RWPE1 (cell line): Measurements from ENCODE around the gene DLGAP1.

Source experiments
- CTCF ChIA-PET: fragments of 350-600 bp; sonication (Branson Sonifier 250); formaldehyde crosslinking; extraction: SDS; loops from one replicate; lab custom pipeline; 2021; lab: Yijun Ruan, JAX
- POLR2A ChIA-PET: fragments of 400-600 bp; formaldehyde crosslinking; extraction: SDS; loops from one replicate; lab custom pipeline; 2020; ENCODE audit warnings: antibody characterized with exemption; ENCODE audit not compliant: low non-redundant PET; lab: Yijun Ruan, JAX
- DNase-seq: peaks from one replicate; pipeline ENCODE4 v3.0.0; 2012; ENCODE audit warnings: low spot score
- H3K27ac ChIP-seq: fragments of 450-650 bp; 2 replicates; pipeline ENCODE4 v1.5.1; 2017
- TF ChIP-seq, protein P1 (sequence below): fragments of 450-650 bp; conservative IDR thresholded peaks from 2 replicates; pipeline ENCODE4 v1.5.1; 2017; ENCODE audit warnings: low read depth, mild to moderate bottlenecking

The DLGAP1 gene

DNA sequence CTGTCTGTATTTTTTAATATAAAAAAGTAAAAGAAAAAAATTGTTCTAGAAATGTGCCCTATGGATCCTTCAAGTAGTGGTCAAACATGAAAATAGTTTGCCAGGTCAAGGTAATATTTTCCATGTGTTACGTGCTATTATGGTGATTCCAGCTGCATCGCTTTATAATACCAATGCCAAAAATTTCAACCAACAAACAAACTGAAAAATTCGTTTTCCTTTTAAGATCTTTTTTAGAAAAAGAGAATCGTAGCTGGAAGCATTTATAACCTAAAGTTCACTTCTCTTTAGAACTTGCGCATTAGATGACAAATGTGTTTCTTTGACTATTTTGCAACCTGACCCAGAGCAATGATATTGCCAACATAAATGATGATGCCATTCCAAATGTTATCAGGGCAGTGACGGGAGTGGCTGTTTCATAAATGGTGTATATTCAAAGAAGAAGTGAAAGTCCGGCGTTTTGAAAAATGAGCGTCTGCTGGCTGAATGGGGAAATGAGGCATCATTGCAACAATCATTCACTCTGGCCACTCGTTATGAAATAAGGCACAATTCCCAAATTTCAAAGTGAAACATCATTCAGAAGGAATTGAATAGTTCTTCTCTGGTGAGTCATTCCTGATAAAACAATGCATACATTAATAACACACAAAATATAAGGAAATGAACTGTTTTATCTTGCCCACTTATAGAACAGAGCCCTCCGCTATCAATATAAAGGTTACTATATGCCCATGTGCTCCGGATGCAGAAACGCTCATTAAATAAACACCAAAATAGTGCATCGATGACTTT lies 707.7 kb downstream of the DLGAP1 start:
- no peak overlapping the region for H3K27ac ChIP-seq
- TF ChIP-seq, protein P1, sequence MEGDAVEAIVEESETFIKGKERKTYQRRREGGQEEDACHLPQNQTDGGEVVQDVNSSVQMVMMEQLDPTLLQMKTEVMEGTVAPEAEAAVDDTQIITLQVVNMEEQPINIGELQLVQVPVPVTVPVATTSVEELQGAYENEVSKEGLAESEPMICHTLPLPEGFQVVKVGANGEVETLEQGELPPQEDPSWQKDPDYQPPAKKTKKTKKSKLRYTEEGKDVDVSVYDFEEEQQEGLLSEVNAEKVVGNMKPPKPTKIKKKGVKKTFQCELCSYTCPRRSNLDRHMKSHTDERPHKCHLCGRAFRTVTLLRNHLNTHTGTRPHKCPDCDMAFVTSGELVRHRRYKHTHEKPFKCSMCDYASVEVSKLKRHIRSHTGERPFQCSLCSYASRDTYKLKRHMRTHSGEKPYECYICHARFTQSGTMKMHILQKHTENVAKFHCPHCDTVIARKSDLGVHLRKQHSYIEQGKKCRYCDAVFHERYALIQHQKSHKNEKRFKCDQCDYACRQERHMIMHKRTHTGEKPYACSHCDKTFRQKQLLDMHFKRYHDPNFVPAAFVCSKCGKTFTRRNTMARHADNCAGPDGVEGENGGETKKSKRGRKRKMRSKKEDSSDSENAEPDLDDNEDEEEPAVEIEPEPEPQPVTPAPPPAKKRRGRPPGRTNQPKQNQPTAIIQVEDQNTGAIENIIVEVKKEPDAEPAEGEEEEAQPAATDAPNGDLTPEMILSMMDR = no peak
- peak; percentile 34 for DNase-seq
- POLR2A ChIA-PET = no interaction called here
- CTCF ChIA-PET = no interaction called here

DNA sequence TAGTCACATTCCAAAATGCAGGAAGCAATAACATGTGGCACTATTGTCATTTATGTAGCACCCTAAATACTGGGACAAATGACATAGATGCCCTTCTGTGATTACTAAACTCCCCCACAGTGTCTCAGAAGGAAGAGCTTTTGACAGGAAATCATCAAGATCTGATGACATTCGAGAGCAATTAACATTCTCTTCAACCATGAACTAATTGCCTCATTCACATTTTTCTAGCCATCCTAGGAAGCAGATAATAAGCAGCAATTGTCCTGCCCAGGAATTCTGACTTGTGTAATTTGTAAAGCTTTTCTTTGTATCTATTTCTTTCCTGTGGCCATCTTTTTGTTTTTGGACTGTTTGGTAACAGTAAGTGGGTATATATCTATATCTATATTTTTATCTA lies 712.6 kb downstream of the DLGAP1 start:
- DNase-seq = no peak
- no peak overlapping the region for H3K27ac ChIP-seq
- TF ChIP-seq, protein P1 = no peak
- CTCF ChIA-PET = interaction anchor here (0.6 kb wide), 1 partner anchor 906 kb away, joined by 3 read pairs; no protein-coding TSS in a partner anchor
- POLR2A ChIA-PET = no interaction called here

DNA sequence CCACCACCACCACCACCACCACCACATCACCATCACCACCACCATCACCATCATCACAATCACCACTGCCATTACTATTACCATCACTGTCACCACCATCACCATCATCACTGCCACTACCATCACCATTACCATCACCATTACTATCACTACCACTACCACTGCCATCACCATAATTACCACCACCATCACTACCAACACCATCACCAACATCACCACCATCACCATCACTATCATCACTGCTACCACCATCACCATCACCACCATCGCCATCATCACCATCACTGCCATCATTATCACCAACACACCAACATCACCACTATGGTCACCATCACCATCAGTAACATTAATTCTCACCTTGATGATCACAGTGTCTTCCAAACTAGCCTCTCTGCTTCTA lies 713.8 kb downstream of the DLGAP1 start:
- TF ChIP-seq, protein P1 = no peak
- ChIA-PET CTCF (no interaction called here), POLR2A (no interaction called here)
- DNase-seq = no peak
- no peak overlapping the region for H3K27ac ChIP-seq

DNA sequence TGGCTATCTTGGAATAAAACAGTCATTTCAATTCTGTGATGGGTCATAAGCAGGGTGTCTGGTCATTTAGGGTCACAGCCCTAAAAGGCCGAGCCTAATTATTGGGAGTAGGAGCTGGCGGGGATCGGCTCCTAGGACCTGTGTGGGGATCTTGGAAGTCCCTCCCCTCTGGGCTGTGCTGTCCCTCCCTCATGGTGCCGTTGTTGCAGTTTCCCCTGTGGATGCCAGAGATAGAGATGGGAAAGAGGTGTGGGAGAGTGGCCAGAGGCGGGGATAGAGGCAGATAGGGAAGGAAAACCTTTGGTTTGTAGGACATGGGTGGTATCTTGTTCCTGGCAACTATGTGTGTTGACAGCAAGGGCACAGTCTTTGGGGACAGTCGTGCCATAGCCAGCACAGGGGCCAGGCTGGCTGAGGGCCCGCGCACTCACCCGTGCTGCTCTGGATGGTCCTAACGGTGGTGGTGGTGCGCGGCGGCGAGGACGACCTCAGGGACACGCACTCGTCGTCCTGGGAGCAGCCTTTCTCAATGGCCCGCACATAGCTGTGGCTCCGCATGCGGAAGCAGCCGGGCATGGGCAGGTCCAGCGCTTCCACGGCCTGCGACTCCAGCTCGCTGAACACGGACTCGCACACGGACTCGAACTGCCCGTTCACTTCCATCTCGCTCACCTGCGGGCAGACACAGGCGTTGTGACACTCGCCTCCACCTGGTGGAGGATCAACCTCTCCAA lies 726.2 kb downstream of the DLGAP1 start:
- no peak for DNase-seq
- H3K27ac ChIP-seq = no peak overlapping the region
- CTCF ChIA-PET = no interaction called here
- TF ChIP-seq, protein P1 = no peak
- POLR2A ChIA-PET = no interaction called here

DNA sequence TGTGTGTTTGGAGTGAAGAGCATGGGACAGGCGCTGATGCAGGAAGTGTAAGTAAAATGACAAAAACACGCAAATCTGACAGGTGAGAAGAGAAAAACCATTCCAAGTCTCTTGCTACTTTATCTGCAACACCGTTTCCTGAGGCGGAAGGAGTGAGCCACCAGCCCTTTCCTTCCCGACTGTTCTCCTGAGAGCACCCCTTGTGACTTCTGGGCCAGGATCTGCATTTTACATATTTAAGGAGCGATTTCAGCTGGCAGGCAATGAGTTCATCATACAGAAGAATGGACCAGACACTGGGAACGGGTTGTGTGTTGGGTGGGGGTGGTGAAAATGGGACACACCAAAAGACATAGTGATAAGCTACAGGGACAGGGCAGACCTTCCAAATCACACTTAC lies 727.8 kb downstream of the DLGAP1 start:
- POLR2A ChIA-PET = no interaction called here

DNA sequence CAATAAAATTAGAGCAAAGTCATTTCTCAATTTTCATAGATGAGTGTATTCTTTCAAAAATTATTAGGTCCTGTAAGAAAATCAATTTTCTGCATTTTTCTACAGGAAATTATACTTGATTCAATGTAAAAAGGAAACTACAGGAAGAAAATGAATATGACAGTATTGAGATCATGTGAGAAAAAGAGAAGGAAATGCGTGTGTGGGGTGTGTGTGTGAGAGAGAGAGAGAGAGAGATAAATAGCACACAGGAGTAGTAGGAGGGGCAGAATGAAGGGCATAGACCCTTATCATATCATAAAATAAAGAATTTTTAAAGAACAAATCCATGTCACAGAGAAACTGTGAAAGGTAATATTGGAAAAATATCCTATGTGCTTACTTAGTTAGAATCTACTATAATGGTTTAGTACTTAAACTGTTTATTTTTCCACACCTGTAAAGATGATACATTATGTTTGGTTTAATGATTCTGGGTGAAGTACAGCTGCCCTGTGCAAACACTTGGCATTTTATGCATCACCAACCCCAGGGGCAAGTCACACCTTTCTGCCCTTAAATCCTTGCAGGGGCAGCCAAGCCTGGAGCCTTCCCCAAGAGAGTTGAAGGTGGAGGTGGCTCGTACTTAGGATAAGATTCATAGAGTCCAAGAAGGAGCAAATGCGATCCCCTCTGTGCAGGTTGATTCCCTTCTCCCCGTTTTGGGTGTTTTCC lies 728.7 kb downstream of the DLGAP1 start:
- DNase-seq = no peak
- TF ChIP-seq, protein P1 = no peak
- no peak overlapping the region for H3K27ac ChIP-seq
- POLR2A ChIA-PET = no interaction called here
- CTCF ChIA-PET = no interaction called here

More for the DNA sequence above, 727.8 kb downstream of the DLGAP1 start:
- TF ChIP-seq, protein P1 = no peak
- no peak overlapping the region for H3K27ac ChIP-seq
- no peak for DNase-seq
- CTCF ChIA-PET = no interaction called here
